Stomach smooth muscle (tissue), 2 donors: ENCODE data around the gene DOCK9.

ENCODE experiments used
- H3K27ac ChIP-seq: one replicate; pipeline ENCODE4 v1.7.0; 2013; ENCODE audit warnings: mild to moderate bottlenecking, low read length, inconsistent platforms
- H3K27me3 ChIP-seq, 2 donors: one replicate each; pipeline ENCODE4 v1.7.0; 2013; ENCODE audit warnings: low read length in 2 of 2; ENCODE audit not compliant: insufficient read depth in 2 of 2, control insufficient read depth in 1 of 2
- H3K36me3 ChIP-seq, 2 donors: one replicate each; pipeline ENCODE4 v1.7.0; 2013; ENCODE audit warnings: low read length in 2 of 2; ENCODE audit not compliant: control insufficient read depth in 2 of 2, insufficient read depth in 2 of 2
- H3K4me1 ChIP-seq: one replicate; pipeline ENCODE4 v1.7.0; 2013; ENCODE audit warnings: low read length; ENCODE audit not compliant: control insufficient read depth, insufficient read depth
- H3K4me3 ChIP-seq, 2 donors: one replicate each; pipeline ENCODE4 v1.7.0; 2013; ENCODE audit warnings: low read length in 2 of 2
- H3K9ac ChIP-seq, 2 donors: one replicate each; pipeline ENCODE4 v1.7.0; 2013; ENCODE audit warnings: low read length in 2 of 2, mild to moderate bottlenecking in 1 of 2
- H3K9me3 ChIP-seq, 2 donors: one replicate each; pipeline ENCODE4 v1.7.0; 2013; ENCODE audit warnings: low read length in 2 of 2; ENCODE audit not compliant: control insufficient read depth in 2 of 2
- donor health status: healthy.
- donor health status: Pancreatic carcinoma.

DOCK9 gene

DNA sequence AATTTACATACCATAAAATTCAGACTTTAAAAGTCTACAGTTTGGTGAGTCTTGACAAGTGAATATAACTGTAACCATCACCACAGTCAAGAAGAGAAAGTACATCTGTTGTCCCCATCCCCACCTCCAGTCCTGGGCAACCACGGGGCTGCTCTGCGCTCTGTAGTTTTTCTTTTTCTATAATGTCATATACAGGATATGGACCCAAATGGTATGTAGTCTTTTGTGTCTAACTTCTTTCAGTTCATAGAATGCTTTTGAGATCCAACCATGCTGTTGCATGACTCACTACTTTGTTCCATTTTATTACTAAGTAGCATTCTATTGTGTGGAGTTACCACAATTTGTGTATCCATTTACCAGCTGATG is 103.9 kb downstream of the DOCK9 start:
- H3K36me3 ChIP-seq = peaks cover 16 to 26% of the 10 kb centered on the region in 2 donors
- no peak overlapping the region for H3K9ac ChIP-seq
- peaks cover 3 to 5% of the 10 kb centered on the region in 2 donors for H3K9me3 ChIP-seq
- H3K27me3 ChIP-seq = no peaks in the 10 kb centered on the region
- H3K4me1 ChIP-seq = peaks cover 11% of the 10 kb centered on the region
- no peak overlapping the region for H3K27ac ChIP-seq
- H3K4me3 ChIP-seq = no peak overlapping the region

DNA sequence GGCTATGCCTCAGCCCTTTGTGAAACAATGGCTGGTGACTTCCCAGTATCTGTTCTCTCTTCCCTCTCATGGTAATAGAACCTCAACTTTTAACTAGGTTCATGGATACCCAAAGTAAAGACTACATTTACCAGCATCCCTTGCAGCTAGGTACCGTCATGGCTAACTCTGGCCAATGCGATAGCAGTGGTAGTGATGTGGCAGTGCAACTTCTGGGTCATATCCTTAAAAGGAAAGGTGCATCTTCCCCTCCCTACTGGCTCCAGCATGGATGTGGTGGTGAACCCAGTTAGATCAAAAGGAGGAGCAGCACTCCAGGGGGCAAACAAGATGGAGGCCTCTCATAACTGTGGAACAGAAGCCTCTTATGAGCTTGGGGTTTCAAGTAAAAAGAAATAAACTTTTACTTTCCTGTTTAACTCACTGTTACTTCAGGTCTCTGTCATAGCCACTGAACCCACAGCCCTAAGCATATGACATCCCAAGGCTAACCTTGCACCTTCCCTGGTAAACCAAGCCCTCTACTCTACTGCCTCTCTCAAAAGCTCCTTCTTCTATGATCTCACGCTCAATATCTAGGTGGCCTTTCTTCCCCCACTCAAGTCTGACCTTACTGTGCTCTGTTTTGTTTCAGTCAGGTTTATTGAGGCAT is 104.4 kb downstream of the DOCK9 start:
- peaks cover 16 to 27% of the 10 kb centered on the region in 2 donors for H3K36me3 ChIP-seq

DNA sequence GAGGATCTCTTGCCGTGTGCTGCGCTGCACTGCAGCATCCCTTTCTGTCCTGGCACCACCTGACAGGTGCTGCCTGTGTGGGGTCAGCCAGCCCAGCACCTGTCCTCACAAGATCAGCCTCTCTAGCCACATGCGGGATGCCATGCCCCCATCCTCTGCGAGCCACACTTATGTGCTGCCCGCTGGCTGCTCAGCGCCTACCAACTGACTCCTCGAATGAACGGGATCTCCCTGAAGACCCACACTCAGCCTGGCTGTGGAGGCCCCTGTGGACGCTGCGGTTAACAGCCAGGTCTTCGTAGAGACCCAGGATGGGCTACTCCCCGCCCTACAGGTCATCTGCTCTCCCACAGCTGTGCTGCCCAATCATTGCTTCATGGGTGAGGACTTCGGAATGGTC is 106.1 kb downstream of the DOCK9 start:
- H3K27me3 ChIP-seq = no peaks in the 10 kb centered on the region
- H3K4me1 ChIP-seq = no peaks in the 10 kb centered on the region
- H3K36me3 ChIP-seq = peaks cover 23 to 36% of the 10 kb centered on the region in 2 donors
- no peak overlapping the region for H3K9ac ChIP-seq
- no peak overlapping the region for H3K27ac ChIP-seq
- peaks cover 3 to 5% of the 10 kb centered on the region in 2 donors for H3K9me3 ChIP-seq
- no peak overlapping the region for H3K4me3 ChIP-seq

More for the DNA sequence above, 104.4 kb downstream of the DOCK9 start:
- peaks cover 6% of the 10 kb centered on the region for H3K4me1 ChIP-seq
- H3K9me3 ChIP-seq = peaks cover 3 to 5% of the 10 kb centered on the region in 2 donors
- H3K27me3 ChIP-seq = no peaks in the 10 kb centered on the region
- H3K4me3 ChIP-seq = no peak overlapping the region
- no peak overlapping the region for H3K9ac ChIP-seq
- no peak overlapping the region for H3K27ac ChIP-seq

DNA sequence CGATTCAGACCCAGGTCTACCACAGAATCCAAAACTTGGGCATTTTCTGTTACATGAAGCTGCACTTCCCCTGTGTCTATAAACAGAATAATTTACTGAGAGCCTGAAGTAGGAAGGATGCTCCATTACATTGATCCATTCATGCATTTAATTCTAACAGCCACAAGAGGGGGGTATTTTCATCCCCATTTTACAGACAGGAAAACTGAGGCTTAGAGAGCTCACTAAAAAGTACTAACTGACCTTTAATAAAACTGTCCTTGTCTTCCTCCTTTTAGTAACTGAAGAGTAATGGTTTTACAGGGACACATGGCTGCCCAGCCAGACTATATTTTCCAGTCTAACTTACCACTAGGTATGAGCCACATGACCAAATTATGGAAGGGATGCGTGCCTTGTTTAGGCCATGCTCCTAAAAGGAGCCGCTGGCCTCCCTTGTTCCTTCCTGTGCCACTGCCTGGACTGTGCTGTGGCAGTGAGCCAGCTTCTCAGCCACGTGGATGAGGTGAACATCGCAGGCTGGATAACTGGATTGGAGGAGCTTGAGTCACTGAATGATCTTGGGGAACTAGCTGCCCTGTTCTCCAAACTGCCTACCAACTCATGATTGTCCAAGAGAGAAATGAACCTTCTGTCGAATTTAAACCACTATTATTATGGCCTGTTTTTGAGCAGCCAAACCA is 108.3 kb downstream of the DOCK9 start:
- Histone ChIP-seq H3K9me3 (peaks cover 3 to 5% of the 10 kb centered on the region in 2 donors), H3K4me3 (no peak overlapping the region), H3K36me3 (peaks cover 30 to 42% of the 10 kb centered on the region in 2 donors), H3K4me1 (no peaks in the 10 kb centered on the region), H3K27me3 (no peaks in the 10 kb centered on the region), H3K9ac (no peak overlapping the region), H3K27ac (no peak overlapping the region)

DNA sequence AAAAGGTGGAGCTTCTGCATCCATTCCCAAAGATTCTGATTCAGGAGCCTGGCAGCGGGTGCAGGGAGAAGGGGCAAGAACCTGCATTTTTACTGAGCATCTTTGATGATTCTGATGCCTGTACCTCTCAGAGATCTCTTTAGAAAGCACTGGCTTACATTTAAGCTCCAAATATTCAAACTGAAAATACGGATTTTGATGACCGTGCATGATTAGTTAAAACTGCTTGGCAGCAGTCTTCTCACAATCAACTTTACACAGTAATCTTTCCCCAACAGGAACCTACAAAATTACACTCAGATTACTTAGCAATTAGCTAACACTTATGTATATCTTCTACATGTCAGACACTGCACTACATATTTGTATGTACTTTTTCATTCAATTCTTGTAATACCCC is 108.9 kb downstream of the DOCK9 start:
- no peak overlapping the region for H3K4me3 ChIP-seq
- H3K9me3 ChIP-seq = peaks cover 3 to 5% of the 10 kb centered on the region in 2 donors
- no peaks in the 10 kb centered on the region for H3K4me1 ChIP-seq
- no peaks in the 10 kb centered on the region for H3K27me3 ChIP-seq
- H3K27ac ChIP-seq = no peak overlapping the region
- H3K9ac ChIP-seq = no peak overlapping the region
- peaks cover 33 to 41% of the 10 kb centered on the region in 2 donors for H3K36me3 ChIP-seq

DNA sequence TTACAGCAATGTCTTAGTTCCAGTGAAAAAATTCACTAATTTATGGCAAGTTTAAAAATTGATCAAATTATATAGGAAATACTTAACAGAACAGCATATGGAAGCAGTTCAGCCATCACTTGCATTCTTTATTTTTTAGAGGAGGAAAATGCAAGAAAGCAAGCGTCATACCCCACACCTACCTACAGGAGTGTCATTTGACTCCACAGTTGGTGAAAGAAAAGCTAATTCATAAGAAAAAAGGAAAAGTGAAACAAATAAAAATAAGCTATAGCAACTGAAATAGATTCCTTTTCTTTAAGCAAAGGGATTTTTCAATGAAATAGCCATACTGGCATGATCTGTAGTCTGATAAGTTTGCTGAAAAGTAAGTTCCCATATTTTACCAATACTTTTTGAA is 111.0 kb downstream of the DOCK9 start:
- Histone ChIP-seq H3K4me1 (no peaks in the 10 kb centered on the region), H3K27ac (no peak overlapping the region), H3K9ac (no peak overlapping the region), H3K9me3 (no peaks in the 10 kb centered on the region), H3K36me3 (peaks cover 37 to 39% of the 10 kb centered on the region in 2 donors), H3K4me3 (no peak overlapping the region), H3K27me3 (no peaks in the 10 kb centered on the region)

DNA sequence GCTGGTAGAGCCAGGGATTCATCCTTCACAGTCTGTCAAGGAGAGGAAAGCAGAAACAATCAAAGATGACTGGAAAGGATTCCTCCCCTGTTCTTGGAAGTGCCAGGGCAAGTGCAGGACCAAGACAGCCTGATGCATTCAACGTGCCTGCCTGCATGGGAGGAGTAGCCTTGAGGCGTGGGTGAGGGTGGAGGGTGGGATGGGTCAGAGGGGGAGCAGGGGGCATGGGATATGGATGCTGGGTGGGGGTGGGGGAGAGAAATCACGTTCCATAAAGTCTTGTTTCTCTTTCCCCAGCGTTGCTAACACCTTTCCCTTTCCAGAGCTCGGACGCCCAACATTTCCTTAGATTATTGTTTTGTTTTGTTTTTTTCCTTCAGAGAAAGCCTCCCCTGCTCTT is 117.4 kb downstream of the DOCK9 start:
- no peaks in the 10 kb centered on the region for H3K27me3 ChIP-seq
- H3K4me1 ChIP-seq = peaks cover 3% of the 10 kb centered on the region
- no peaks in the 10 kb centered on the region for H3K9me3 ChIP-seq
- H3K9ac ChIP-seq = no peak overlapping the region
- peaks cover 40 to 42% of the 10 kb centered on the region in 2 donors for H3K36me3 ChIP-seq
- no peak overlapping the region for H3K27ac ChIP-seq
- H3K4me3 ChIP-seq = no peak overlapping the region

DNA sequence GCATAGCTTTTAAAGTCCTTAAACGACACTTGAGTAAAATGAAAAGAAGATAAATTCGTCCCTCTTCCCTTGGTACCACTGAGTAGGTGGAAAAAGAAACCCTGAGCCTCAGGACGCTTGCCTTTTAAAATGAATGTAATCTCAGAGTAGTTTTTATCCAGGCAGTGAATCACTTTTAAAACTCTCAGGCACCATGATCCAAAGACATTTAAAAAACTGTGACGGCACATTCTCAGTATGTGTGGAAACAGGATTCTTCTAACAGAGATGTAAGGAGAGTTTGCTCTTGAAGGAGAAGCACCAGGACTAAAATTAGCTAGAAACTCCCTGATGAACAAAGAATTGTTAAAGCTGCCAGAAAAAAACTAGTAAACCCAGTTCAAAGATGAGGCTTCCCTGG is 119.7 kb downstream of the DOCK9 start:
- peaks cover 10% of the 10 kb centered on the region for H3K4me1 ChIP-seq
- no peak overlapping the region for H3K27ac ChIP-seq
- no peaks in the 10 kb centered on the region for H3K9me3 ChIP-seq
- no peaks in the 10 kb centered on the region for H3K27me3 ChIP-seq
- H3K9ac ChIP-seq = no peak overlapping the region
- H3K36me3 ChIP-seq = peaks cover 42 to 49% of the 10 kb centered on the region in 2 donors
- H3K4me3 ChIP-seq = no peak overlapping the region

DNA sequence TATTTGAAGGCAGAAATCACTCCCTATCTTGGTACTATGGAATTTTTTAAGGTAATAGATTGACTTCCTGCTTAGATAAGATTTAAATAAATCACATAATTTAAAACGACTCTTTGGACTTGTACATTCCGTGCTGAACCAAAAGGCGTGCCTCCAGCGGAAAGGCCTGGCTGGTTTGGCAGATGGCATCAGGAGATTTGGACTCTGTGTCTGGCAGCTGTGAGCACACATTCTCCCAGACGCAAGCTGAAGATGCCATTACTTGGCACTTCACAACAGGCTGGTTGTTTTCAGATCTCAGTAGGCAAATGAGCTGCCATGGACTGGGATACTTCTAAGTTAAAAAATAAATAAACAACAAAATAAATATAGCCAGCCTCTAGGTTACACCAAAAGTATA is 120.9 kb downstream of the DOCK9 start:
- Histone ChIP-seq H3K9ac (no peak overlapping the region), H3K4me1 (peaks cover 14% of the 10 kb centered on the region), H3K36me3 (peaks cover 30 to 39% of the 10 kb centered on the region in 2 donors), H3K27ac (no peak overlapping the region), H3K4me3 (no peak overlapping the region), H3K9me3 (no peaks in the 10 kb centered on the region), H3K27me3 (no peaks in the 10 kb centered on the region)

DNA sequence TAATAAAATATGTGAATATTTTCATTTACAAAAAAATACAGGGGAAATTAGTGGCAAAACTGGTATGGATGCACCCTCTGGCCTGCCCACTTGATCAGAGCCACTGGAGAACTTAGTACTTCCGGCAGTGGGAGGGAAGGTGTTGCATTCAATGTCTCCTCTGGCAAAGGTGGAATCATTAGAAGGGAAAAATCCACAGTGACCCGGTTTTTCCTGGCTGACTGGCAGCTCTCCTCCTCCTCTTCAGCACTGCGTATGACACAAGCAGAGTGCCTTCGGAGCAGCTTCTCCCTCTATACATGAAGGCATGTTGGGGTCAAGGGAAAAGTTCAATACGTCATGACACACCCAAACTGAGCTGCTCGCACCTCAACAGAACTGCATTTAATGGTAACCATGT is 123.4 kb downstream of the DOCK9 start:
- Histone ChIP-seq H3K27me3 (no peaks in the 10 kb centered on the region), H3K4me3 (no peak overlapping the region), H3K4me1 (peaks cover 14% of the 10 kb centered on the region), H3K27ac (no peak overlapping the region), H3K36me3 (peaks cover 20 to 25% of the 10 kb centered on the region in 2 donors), H3K9me3 (no peaks in the 10 kb centered on the region), H3K9ac (no peak overlapping the region)

DNA sequence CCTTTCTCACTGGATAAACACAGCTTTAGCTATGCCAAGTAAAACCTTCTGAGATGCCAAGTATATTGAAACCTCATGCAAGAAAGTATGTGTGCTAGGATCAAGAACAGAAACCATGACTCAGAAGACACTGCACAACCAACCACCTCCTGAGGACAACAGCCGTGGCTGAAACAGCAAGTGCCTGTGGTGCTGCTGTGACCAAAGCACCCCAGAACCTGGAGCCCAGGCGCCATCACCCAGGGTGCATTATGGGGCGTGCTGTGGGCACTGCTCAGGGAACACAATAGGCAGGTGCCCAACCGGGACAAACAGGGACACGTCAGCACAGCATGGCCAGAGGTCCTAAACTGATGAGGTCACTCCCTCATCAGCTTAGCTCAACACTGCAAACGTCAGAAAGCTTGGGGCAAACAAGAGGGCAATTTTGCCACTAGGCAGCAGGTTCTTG is 124.1 kb downstream of the DOCK9 start:
- Histone ChIP-seq H3K36me3 (peaks cover 20% of the 10 kb centered on the region in 2 donors), H3K9ac (no peak overlapping the region), H3K27ac (peak overlapping the region; percentile 12), H3K27me3 (no peaks in the 10 kb centered on the region), H3K4me3 (peak overlapping the region in 1 of 2 donors; percentile 47), H3K9me3 (no peaks in the 10 kb centered on the region), H3K4me1 (peaks cover 11% of the 10 kb centered on the region)
